ENCODE measurements around the gene MYO7B. TPM values are rescaled to one million over a fixed set of nuclear protein-coding genes. Genes with fewer than 3 reads are reported as not detected.
A peak's percentile ranks its signal among the peaks of the same experiment; 100 is the strongest.

Gene MYO7B
- total RNA-seq, 6 donors from 2014 or later, result 1.2 to 6.1 (median 3.1) TPM

- peak overlapping the region in 3 of 4 donors; percentile 27 to 73 (median 71) for H3K27ac ChIP-seq
- peaks cover 0 to 37% (median 7%) of the 10 kb centered on the region in 4 donors for H3K36me3 ChIP-seq
- no peaks in the 10 kb centered on the region for H3K9me3 ChIP-seq
- DNase-seq, result peak; percentile 43 to 56
- H3K4me1 ChIP-seq, result peaks cover 32 to 58% (median 50%) of the 10 kb centered on the region in 4 donors
- ATAC-seq (ENCODE audit: low FRiP score in 2 of 2), result no peak
- H3K4me3 ChIP-seq, result no peak overlapping the region
- 15 to 58% methylated on average over 5 to 12 of the region's 12 CpGs for WGBS, 2 donors
- TF ChIP-seq POLR2A (IDR thresholded peaks at IDR 0.05), result no peak
- no peak for TF ChIP-seq CTCF (IDR thresholded peaks at IDR 0.05)
- no peak for TF ChIP-seq POLR2AphosphoS5 (IDR thresholded peaks at IDR 0.05)
- no peak for TF ChIP-seq EP300 (IDR thresholded peaks at IDR 0.05)
- H3K27me3 ChIP-seq, result no peaks in the 10 kb centered on the region
Observed at GRCh38 chr2:127649100-127649611, 113.7 kb downstream of the MYO7B start.

GRCh38 chr2:127649684-127650040 is 114.2 kb downstream of the MYO7B start:
- ATAC-seq (ENCODE audit: low FRiP score in 2 of 2) (peak; percentile 73 to 83), DNase-seq (peak in 1 of 2 donors; percentile 75)
- H3K27ac ChIP-seq, result peak overlapping the region; percentile 44 to 73 (median 63)
- H3K4me3 ChIP-seq, result no peak overlapping the region
- peaks cover 0 to 39% (median 10%) of the 10 kb centered on the region in 4 donors for H3K36me3 ChIP-seq
- H3K27me3 ChIP-seq, result no peaks in the 10 kb centered on the region
- WGBS, 2 donors, result 6 to 11% methylated on average over 7 of the region's 7 CpGs
- H3K4me1 ChIP-seq, result peaks cover 32 to 54% (median 48%) of the 10 kb centered on the region in 4 donors
- no peaks in the 10 kb centered on the region for H3K9me3 ChIP-seq
- TF ChIP-seq CTCF (IDR thresholded peaks at IDR 0.05) (peak; percentile 70 to 86 (median 79)), POLR2AphosphoS5 (IDR thresholded peaks at IDR 0.05) (no peak), POLR2A (IDR thresholded peaks at IDR 0.05) (no peak)

GRCh38 chr2:127650041-127650784 is 114.7 kb downstream of the MYO7B start:
- H3K36me3 ChIP-seq, result peaks cover 0 to 42% (median 10%) of the 10 kb centered on the region in 4 donors
- ATAC-seq (ENCODE audit: low FRiP score in 2 of 2) (no peak), DNase-seq (no peak)
- H3K4me3 ChIP-seq, result no peak overlapping the region
- H3K27ac ChIP-seq, result peak overlapping the region; percentile 44 to 73 (median 63)
- TF ChIP-seq POLR2A (IDR thresholded peaks at IDR 0.05), result no peak
- no peak for TF ChIP-seq EP300 (IDR thresholded peaks at IDR 0.05)
- no peak for TF ChIP-seq POLR2AphosphoS5 (IDR thresholded peaks at IDR 0.05)
- peak in 1 of 6 experiments; percentile 45 for TF ChIP-seq CTCF (IDR thresholded peaks at IDR 0.05)
- no peaks in the 10 kb centered on the region for H3K27me3 ChIP-seq
- H3K9me3 ChIP-seq, result no peaks in the 10 kb centered on the region
- peaks cover 33 to 56% (median 48%) of the 10 kb centered on the region in 4 donors for H3K4me1 ChIP-seq
- WGBS, 2 donors, result 65 to 71% methylated on average over 4 to 16 of the region's 17 CpGs

GRCh38 chr2:127650785-127651380 is 115.4 kb downstream of the MYO7B start:
- peaks cover 0 to 48% (median 10%) of the 10 kb centered on the region in 4 donors for H3K36me3 ChIP-seq
- H3K4me1 ChIP-seq, result peaks cover 40 to 60% (median 52%) of the 10 kb centered on the region in 4 donors
- no peaks in the 10 kb centered on the region for H3K27me3 ChIP-seq
- peak overlapping the region in 2 of 4 donors; percentile 71 to 73 for H3K27ac ChIP-seq
- 81 to 95% methylated on average over 26 to 28 of the region's 28 CpGs for WGBS, 2 donors
- DNase-seq (peak in 1 of 2 donors; percentile 69), ATAC-seq (ENCODE audit: low FRiP score in 2 of 2) (no peak)
- TF ChIP-seq CTCF (IDR thresholded peaks at IDR 0.05) (no peak), EP300 (IDR thresholded peaks at IDR 0.05) (no peak), POLR2AphosphoS5 (IDR thresholded peaks at IDR 0.05) (no peak), POLR2A (IDR thresholded peaks at IDR 0.05) (no peak)
- no peaks in the 10 kb centered on the region for H3K9me3 ChIP-seq
- H3K4me3 ChIP-seq, result no peak overlapping the region

Measured in upper lobe of left lung (tissue), 6 donors.